IPS-NIHi7 (cell line): ENCODE measurements around the gene DNAJB14.
A peak's percentile ranks its signal among the peaks of the same experiment; 100 is the strongest.

ENCODE experiments used
- DNase-seq: peaks from one replicate; pipeline ENCODE4 v3.0.0; 2012; ENCODE audit warnings: mixed read lengths; ENCODE audit errors: extremely low spot score

Gene DNAJB14

DNA sequence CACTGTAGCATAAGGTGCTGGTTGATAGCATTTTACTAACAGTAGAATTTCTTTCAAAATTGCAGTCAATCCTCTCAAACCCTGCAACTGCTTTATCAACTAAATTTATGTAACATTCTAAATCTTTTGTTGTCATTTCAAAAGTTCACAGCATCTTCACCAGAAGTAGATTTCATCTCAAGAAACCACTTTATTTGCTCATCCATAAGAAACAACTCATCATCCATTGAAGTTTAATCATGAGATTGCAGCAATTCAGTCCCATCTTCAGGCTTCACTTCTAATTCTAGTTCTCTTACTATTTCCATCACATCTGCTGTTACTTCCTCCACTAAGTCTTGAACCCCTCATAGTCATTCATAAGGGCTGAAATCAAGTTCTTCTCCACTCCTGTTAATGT lies 73.8 kb downstream of the DNAJB14 start:
- no peak for DNase-seq

DNA sequence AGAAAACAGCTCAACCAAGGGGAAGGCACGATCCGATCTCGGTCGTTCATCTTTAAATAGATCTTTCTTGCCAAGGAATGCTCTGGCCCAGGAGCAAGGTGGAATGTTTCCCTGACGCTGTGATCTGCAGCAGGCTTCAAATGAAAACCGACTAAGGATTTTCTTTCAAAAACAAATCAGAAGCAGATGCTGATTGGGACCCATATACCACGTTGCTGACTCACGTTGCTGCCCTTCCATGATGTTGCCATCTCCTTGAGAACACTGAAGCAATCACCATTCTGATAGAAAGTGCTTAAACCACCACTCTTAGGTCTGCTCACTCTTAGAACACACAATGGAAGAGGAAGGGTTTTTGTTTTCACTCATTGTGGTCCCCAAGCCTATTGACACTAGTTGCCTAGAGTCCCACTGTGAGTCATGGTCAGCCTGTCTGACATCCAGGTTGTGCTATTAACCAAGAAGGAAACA lies 78.3 kb downstream of the DNAJB14 start:
- peak; percentile 29 for DNase-seq

DNA sequence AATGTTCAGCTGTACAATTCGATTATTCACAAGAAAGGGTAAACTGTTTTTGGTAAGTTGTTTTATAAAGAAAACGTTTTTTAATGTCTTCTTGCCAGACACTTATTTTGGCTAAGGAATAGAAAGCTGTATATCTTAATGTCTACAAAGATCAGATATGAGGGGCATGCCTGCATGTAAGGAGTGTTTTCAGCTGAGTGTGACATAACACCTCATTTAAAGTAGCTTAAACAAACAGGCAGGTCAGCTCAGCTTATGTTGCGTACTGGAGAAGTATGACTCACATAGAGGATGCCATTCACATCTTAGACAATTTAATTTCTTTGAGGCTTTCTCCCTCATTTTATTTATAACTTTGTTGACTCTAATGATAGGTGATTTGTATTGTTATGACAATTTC lies 82.6 kb downstream of the DNAJB14 start:
- DNase-seq: no peak

DNA sequence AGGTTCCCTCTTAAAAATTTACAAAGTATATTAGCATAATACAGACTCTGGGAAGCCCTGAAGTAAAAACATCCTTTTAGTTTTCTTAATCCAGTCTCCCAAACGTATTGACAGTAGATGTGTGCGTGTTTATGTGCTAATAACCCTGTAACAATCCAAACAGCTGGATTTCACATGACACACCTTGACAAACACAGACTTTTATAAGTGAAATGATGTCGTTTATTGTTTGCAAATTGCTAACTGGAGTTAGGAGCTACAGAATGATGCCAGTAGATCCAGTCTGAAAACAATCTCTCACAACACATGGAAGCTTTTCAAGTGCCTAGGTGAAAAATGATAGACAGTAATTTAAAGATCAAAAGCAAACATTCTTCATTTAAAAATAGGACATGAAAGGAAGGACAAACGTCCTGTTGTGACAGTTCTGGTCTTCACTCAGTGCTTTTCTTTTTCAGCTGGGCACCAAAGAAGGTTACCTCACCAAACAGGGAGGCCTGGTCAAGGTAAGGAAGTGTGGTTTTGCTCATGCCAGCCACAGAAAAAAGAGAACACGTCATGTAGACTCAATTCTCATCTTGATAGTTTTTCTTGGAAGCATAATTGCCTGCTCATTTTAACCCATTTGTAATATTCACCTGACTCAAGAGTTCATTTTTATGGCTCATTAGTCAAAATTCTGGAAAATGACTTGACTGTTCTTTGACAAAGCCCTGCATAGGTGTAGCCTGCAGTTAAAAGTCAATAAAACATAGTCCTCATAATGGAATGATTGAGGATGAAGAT lies 85.1 kb downstream of the DNAJB14 start:
- no peak for DNase-seq

DNA sequence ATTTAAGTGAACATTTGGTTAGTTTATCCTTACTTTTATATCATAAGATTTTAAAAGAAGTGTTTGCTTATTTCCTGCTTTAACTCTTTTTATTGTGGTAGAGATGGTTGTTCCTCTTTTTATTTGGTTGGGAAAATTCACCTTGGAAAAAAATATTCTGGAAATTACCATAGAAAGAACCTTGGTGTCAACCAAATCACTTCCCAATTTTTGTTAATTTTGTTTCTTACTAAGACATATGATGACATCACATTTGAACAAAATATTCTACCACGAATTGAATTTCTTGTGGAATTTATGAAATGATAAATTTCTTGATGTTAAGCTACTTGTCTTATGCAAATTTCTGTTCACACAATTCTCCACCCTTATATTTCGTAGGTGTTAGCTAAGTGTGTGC lies 85.9 kb downstream of the DNAJB14 start:
- no peak for DNase-seq

DNA sequence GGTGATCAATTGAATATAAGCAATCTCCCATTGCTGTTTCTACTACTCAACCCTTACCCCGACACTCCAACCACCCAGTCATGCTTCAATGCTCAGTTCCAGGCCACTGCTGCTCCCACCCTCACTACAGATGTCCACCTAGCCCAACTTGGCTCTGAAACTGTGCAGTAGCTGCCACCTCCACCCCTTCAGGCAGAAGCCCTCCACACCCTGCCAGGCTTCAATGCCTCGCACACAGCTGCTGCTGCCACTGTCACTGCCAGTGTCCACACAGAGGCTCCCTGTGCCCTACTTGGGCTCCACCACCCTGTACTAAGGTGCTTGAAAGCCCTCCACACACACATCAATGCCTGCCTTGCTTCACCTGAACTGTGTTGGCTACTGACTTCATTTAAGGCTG lies 86.8 kb downstream of the DNAJB14 start:
- DNase-seq: no peak

DNA sequence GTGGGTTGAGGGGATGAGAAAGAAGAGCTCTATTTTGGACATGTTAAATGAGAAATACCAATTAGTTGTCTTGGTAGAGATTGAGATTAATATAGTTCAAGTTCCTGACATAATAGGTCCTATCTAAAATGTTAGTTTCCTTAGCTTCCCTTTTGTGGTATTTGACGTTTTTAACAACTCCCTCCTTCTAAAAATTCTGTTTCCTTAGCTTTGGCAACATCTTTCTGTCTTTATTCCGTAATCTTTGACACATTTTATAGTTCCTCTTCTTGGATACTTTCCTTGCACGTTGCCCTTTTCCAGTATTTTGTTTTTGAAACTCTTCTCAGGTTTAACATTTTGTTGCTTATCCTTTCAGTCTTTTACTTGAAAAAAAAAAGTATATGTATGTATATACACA lies 89.1 kb downstream of the DNAJB14 start:
- no peak for DNase-seq

DNA sequence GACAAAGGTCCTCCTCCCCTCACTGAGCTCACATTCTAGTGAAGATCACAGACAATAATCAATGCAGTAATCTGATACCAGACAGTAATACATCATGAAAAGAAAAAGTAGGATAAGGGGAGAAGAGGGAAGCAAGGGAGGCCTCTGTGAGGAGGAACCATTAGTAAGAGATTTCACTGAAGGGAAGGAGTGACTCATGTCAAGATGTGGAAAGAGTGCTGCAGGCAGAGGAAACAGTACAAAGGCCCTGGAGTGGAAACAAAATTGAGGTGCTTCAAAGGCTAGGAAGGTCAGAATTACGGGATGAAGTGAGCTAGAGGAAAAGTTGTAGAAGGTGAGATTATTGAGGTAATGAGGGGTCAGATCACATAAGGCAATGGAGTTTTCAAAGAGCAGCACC lies 90.3 kb downstream of the DNAJB14 start:
- DNase-seq: no peak

DNA sequence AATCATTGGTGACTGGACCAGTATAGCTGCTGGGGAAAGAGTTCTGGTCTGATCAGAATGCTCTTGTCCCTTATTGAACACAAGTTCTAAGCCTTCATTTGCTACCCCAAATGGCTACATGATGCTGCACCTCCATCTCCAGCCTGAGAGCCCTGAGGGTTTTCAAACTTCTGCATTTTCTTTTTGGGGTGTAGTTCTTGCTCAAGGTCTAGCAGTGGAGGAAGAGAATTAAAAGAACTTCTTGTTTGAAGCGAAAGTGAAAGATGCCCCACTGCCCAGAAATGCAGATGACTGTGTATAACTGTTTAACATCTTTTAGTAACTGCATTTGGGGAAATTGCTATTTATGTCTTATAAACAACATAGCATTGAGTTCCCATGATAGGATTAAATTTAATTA lies 90.7 kb downstream of the DNAJB14 start:
- DNase-seq: no peak

DNA sequence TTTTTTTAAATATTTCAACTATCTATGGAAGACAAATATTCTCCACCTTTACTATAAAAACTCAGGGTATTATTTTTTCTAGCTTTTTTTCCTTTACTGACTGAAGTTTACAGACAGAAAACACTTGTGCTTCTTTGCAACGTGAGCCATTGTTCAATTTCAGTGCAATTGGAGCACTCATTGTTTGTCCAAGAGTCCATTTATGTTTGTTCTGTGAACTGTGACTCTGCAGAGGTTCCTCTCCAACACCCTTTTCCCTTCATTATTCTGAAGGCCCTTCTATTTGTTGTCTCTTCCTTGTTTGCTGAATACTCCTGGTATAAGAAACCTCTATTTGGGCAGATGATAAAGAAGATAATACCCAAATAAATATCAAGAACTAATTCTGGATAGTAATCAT lies 92.4 kb downstream of the DNAJB14 start:
- DNase-seq: no peak

DNA sequence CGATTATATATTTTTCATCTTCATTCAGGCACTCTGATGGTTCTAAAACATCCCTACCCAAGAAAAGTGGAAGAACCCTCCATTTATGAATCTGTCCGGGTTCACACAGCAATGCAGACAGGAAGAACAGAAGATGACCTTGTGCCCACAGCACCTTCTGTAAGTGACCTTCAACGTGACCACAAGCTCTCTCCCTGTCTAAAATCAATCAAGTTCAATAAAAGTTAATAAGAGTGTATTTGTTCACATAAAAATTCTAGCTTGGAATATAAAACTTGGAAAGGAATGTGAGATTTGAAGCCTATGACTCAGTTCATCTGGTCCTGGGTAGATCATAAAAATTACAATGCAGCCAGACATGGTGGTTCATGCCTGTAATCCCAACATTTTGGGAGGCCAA lies 93.2 kb downstream of the DNAJB14 start:
- DNase-seq: no peak

DNA sequence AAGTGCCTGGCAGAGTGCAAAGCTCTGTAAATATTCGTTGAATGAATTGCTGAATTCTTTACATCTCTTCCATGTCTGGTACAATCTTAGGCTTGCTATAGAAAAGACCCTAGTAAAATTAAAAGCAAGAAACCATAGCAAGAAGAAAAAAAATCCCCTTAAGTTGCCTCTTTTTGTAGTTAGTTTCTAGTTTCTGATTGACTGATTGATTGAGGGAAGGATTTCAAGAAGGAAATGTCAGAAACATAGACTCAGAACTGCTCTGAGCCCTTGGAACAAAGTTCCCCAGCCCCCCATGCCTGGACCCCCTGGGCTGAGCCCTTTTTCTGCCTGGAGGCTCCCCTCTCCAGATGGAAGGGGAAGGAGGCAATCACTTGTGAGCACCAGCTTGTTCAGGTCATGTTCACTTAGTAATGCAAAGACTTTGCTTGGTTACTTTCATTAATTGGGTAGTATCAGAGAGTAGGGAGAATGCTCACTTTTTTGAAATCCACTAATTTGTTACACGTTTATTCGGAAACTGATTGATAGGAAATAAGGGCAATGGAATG lies 94.1 kb downstream of the DNAJB14 start:
- DNase-seq: no peak

DNA sequence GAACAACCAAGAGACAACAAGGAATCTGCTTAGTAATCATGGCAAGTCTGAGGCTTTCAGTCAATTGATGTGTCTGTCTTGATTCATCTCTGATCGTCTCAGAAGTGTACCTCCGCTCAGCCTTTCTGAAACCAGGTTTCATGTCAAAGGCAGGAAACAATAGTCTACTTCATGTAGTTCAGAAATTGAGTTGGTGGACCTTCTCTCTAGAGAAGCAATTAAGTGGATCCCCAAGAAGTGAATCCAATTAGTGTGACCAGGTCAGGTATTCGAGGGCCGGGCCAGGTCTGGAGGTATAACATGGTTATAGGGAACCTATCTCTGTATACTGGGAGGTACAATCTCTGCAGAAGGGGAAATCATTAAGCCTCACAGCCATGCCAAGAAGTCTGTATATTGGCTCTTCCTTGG lies 97.8 kb downstream of the DNAJB14 start:
- no peak for DNase-seq

DNA sequence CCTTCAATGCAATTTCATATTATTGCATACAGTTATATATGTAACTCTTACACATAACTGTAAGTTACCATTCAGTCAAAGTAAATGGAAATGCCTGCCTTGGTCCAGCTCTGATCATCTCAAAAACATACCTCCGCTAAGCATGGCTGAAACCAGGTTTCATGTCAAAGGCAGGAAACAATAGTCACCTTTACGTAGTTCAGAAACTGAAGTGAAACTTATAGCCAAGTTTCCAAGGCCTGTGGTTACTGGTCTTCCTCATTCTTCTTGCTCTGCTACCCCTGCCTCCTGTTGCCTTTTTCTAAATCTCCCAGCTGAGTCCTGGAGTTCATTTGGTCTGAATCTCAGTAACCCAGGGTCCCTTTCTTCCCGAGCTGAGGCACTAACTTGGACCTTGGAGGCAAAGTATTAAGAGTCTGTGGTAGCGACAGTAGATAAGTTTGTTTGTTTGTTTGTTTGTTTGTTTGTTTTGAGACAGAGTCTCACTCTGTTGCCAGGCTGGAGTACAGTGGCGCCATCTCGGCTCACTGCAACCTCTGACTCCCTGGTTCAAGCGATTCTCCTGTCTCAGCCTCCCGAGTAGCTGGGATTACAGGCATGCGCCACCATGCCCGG lies 98.9 kb downstream of the DNAJB14 start:
- no peak for DNase-seq

DNA sequence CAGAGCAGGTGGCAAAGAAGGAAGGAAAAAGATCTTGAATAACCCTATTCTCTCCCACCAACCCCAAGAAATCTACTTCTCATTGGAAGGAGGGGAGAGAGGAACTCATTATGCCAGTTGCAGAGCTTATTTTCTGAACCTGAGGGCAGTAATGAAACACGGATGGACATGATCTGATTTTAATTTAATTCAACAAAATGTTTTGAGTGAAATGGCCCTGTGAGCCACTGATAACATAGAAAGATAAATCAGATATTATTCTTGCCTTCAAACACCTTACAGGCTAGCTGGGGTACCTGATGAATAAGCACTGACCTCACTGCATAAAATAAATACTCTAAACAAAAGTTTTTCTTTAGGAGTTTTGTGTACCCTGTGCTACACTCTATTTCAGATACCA lies 99.5 kb downstream of the DNAJB14 start:
- no peak for DNase-seq
